Gastroesophageal sphincter (tissue), 4 donors: Measurements from ENCODE around the gene MMS19. TPM values are rescaled to one million over a fixed set of nuclear protein-coding genes. Genes with fewer than 3 reads are reported as not detected.

ENCODE experiments used
- ATAC-seq: fragments of 150-250 bp; one replicate; pipeline ENCODE4 v1.9.1; 2016; ENCODE audit warnings: mild to moderate bottlenecking, moderate library complexity
- H3K27ac ChIP-seq, 4 donors: fragments of 200-600 bp; sonication (generic) in 3 of 4; 1 replicate in 3 of 4; 2 replicates in 1 of 4; pipeline ENCODE4 v1.5.1; 2016 to 2019
- H3K27me3 ChIP-seq: fragments of 200-600 bp; sonication (generic); one replicate; pipeline ENCODE4 v1.5.1; 2019
- H3K36me3 ChIP-seq, 2 donors: fragments of 200-600 bp; sonication (generic); one replicate each; pipeline ENCODE4 v1.5.1; 2019; ENCODE audit warnings: control low read depth in 1 of 2
- H3K4me1 ChIP-seq, 3 donors: fragments of 200-600 bp; sonication (generic); 1 replicate in 2 of 3; 2 replicates in 1 of 3; pipeline ENCODE4 v1.5.1; 2016 to 2019; ENCODE audit warnings: control low read depth in 2 of 3
- H3K4me3 ChIP-seq, 2 donors: fragments of 200-600 bp; sonication (generic); one replicate each; pipeline ENCODE4 v1.5.1; 2019; ENCODE audit warnings: mild to moderate bottlenecking in 1 of 2, moderate library complexity in 1 of 2
- H3K9me3 ChIP-seq, 3 donors: fragments of 200-600 bp; sonication (generic); one replicate each; pipeline ENCODE4 v1.5.1; 2017 to 2019; ENCODE audit warnings: control low read depth in 2 of 3
- CTCF ChIP-seq, 4 experiments: fragments of 200-600 bp in 2 of 4; fragments of 450-650 bp in 2 of 4; sonication (generic) in 1 of 4; IDR thresholded peaks; one replicate each; pipeline ENCODE4 v1.5.1; 2017 to 2019; ENCODE audit warnings: antibody characterized with exemption in 4 of 4, mild to moderate bottlenecking in 2 of 4, moderate library complexity in 2 of 4
- EP300 ChIP-seq: sonication (generic); formaldehyde crosslinking; IDR thresholded peaks from one replicate; pipeline ENCODE4 v1.6.1; 2017; ENCODE audit warnings: antibody characterized with exemption, mild to moderate bottlenecking
- POLR2A ChIP-seq, 2 donors: fragments of 450-650 bp; IDR thresholded peaks; one replicate each; pipeline ENCODE4 v1.6.1; 2017; ENCODE audit warnings: antibody characterized with exemption in 2 of 2, mild to moderate bottlenecking in 2 of 2, moderate library complexity in 1 of 2
- POLR2AphosphoS5 ChIP-seq: sonication (generic); formaldehyde crosslinking; IDR thresholded peaks from one replicate; pipeline ENCODE4 v1.6.1; 2017; ENCODE audit warnings: antibody characterized with exemption
- WGBS, 2 donors: methylation state at CpG; one replicate each; pipeline ENCODE4 v1.1.5; 2018; ENCODE audit warnings: low coverage in 1 of 2; 5-methylcytosine and 5-hydroxymethylcytosine counted together
- total RNA-seq, 4 donors: library from RNA; depleted of rRNA; stranded (reverse); fragments of >200 nt; gene quantifications; one replicate each; pipeline ENCODE4 v1.1.0, GENCODE V29; 2016

MMS19 gene
- total RNA-seq, 4 donors from 2014 or later, result 44.3 to 75.8 (median 51.8) TPM

GRCh38 chr10:97500297-97500575 lies 2.0 kb upstream of the MMS19 start:
- TF ChIP-seq POLR2AphosphoS5 (no peak), CTCF (IDR thresholded peaks at IDR 0.05) (no peak), EP300 (no peak), POLR2A (IDR thresholded peaks at IDR 0.05) (no peak)
- peak overlapping the region in 3 of 4 donors; percentile 96 to 97 (median 97) for H3K27ac ChIP-seq
- WGBS, 2 donors, result 85% methylated on average over 2 of the region's 2 CpGs; no CpG with 5 or more reads in 1 of the 2 donors
- H3K36me3 ChIP-seq, result no peaks in the 10 kb centered on the region
- no peaks in the 10 kb centered on the region for H3K27me3 ChIP-seq
- H3K9me3 ChIP-seq, result no peaks in the 10 kb centered on the region
- no peak for ATAC-seq
- peaks cover 0 to 47% (median 10%) of the 10 kb centered on the region in 3 donors for H3K4me1 ChIP-seq
- H3K4me3 ChIP-seq, result peak overlapping the region in 1 of 2 donors; percentile 96

GRCh38 chr10:97499561-97500296 lies 1.5 kb upstream of the MMS19 start:
- ATAC-seq, result no peak
- TF ChIP-seq POLR2AphosphoS5 (no peak), EP300 (no peak), POLR2A (IDR thresholded peaks at IDR 0.05) (no peak), CTCF (IDR thresholded peaks at IDR 0.05) (peak in 1 of 4 experiments; percentile 10)
- H3K27me3 ChIP-seq, result no peaks in the 10 kb centered on the region
- H3K9me3 ChIP-seq, result no peaks in the 10 kb centered on the region
- peaks cover 0 to 52% (median 15%) of the 10 kb centered on the region in 3 donors for H3K4me1 ChIP-seq
- H3K27ac ChIP-seq, result peak overlapping the region; percentile 74 to 97 (median 96)
- no peaks in the 10 kb centered on the region for H3K36me3 ChIP-seq
- peak overlapping the region; percentile 94 to 96 for H3K4me3 ChIP-seq
- whole genome bisulfite sequencing, 2 donors, result 0% methylated on average over 2 to 16 of the region's 41 CpGs

GRCh38 chr10:97498841-97499560 lies 779 bp upstream of the MMS19 start, which contains the start of gene UBTD1:
Gene UBTD1 (plus strand): TSS chr10:97498924. CDS start chr10:97499204, 280 bp downstream.
- H3K36me3 ChIP-seq, result no peaks in the 10 kb centered on the region
- H3K4me3 ChIP-seq, result peak within 1 kb of the TSS; percentile 94 to 96
- peaks cover 0 to 59% (median 15%) of the 10 kb centered on the region in 3 donors for H3K4me1 ChIP-seq
- no peaks in the 10 kb centered on the region for H3K9me3 ChIP-seq
- no peak for ATAC-seq
- no CpG with 5 or more reads among the region's 66 CpGs for WGBS, 2 donors
- H3K27ac ChIP-seq, result peak within 1 kb of the TSS; percentile 89 to 97 (median 96)
- H3K27me3 ChIP-seq, result no peaks in the 10 kb centered on the region
- peak in 1 of 4 experiments; percentile 35 for TF ChIP-seq CTCF (IDR thresholded peaks at IDR 0.05)
- TF ChIP-seq POLR2A (IDR thresholded peaks at IDR 0.05), result peak; percentile 42 to 47
- no peak for TF ChIP-seq POLR2AphosphoS5
- TF ChIP-seq EP300, result no peak

GRCh38 chr10:97497572-97498075 lies 598 bp downstream of the MMS19 start:
- H3K9me3 ChIP-seq, result no peaks in the 10 kb centered on the region
- ATAC-seq, result peak; percentile 35
- WGBS, 2 donors, result 0% methylated on average over 11 to 22 of the region's 22 CpGs
- H3K27ac ChIP-seq, result peak overlapping the region; percentile 89 to 97 (median 96)
- H3K4me1 ChIP-seq, result peaks cover 0 to 71% (median 15%) of the 10 kb centered on the region in 3 donors
- no peaks in the 10 kb centered on the region for H3K36me3 ChIP-seq
- peak overlapping the region; percentile 94 to 96 for H3K4me3 ChIP-seq
- H3K27me3 ChIP-seq, result no peaks in the 10 kb centered on the region
- TF ChIP-seq POLR2A (IDR thresholded peaks at IDR 0.05), result peak; percentile 6 to 26
- TF ChIP-seq CTCF (IDR thresholded peaks at IDR 0.05), result no peak
- TF ChIP-seq POLR2AphosphoS5, result peak; percentile 69
